OCI-LY3 (cell line): ENCODE results near the gene RAB19.

Experiments used
- EZH2phosphoT487 ChIP-seq: fragments of 200-600 bp; shearing (Covaris generic); IDR thresholded peaks from 2 replicates; pipeline ENCODE4 v1.6.1; 2018; ENCODE audit warnings: antibody characterized with exemption, mixed run types, low read depth
- TF ChIP-seq, protein P1 (sequence below): fragments of 200-600, 300-600 bp; sonication (generic); IDR thresholded peaks from 2 replicates; pipeline ENCODE4 v1.5.1; 2014; ENCODE audit warnings: antibody characterized with exemption, low read length, low read depth

DNA sequence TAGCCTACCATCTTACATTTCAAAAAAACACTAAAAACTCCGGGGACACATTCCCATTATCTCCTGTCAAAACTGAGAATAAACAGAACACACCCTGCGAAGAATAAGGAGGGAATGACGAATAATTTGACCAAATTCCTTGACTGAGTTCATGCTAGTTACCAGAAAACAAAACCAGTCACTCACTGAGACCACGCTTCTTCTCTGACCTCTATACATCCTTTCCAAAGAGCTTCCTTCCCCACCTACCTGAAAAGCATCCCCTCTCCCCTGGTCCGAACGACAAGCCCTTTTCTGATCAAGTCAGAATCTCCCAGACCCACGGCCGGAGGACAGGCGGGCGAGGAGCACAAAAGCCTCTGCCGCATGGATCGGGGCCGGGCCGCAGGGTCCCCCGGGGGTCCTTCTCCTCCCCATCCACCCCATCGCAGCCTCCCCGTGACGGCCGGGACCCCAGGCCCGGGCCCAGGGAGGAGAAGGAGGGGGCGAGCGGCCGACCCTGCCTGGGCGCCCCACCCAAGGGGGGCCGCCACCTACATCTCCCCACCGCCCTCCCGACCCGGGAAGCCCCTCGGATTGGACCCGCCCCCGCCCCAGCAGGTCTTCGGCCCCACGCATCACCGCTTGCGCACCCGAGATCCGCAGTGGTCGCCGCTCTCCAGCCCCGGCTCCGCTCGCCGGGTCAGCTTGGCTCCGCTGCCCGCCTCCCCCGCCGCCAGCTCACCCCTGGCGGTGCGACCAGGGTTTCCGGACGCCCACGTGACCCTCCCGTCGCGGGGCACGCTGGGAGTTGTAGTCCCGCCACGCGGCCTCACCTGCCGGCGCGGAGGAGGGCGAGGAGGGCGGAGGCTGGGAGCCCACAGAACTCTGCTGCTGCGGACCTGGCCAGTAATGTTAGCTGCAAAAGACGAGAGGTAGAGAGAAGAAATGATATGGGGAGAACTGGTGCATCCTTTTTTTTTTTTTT, 5.8 kb upstream of the RAB19 start, which contains the start of gene SLC37A3:
- TF ChIP-seq, protein P1, sequence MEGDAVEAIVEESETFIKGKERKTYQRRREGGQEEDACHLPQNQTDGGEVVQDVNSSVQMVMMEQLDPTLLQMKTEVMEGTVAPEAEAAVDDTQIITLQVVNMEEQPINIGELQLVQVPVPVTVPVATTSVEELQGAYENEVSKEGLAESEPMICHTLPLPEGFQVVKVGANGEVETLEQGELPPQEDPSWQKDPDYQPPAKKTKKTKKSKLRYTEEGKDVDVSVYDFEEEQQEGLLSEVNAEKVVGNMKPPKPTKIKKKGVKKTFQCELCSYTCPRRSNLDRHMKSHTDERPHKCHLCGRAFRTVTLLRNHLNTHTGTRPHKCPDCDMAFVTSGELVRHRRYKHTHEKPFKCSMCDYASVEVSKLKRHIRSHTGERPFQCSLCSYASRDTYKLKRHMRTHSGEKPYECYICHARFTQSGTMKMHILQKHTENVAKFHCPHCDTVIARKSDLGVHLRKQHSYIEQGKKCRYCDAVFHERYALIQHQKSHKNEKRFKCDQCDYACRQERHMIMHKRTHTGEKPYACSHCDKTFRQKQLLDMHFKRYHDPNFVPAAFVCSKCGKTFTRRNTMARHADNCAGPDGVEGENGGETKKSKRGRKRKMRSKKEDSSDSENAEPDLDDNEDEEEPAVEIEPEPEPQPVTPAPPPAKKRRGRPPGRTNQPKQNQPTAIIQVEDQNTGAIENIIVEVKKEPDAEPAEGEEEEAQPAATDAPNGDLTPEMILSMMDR, result no peak
- no peak for TF ChIP-seq EZH2phosphoT487
